Adipose tissue (tissue), 3 donors: ENCODE measurements around the gene MKKS. TPM values are rescaled to one million over a fixed set of nuclear protein-coding genes. Genes with fewer than 3 reads are reported as not detected.

Experiments
- H3K27ac ChIP-seq: one replicate; pipeline ENCODE4 v1.5.1; 2013; ENCODE audit warnings: low read depth, low read length
- WGBS, 3 donors: extraction: QIAGEN DNeasy Blood & Tissue Kit; methylation state at CpG; one replicate each; pipeline ENCODE4 v1.1.7; 2013; 5-methylcytosine and 5-hydroxymethylcytosine counted together
- polyA plus RNA-seq, 3 donors: library from polyadenylated mRNA; stranded (reverse); fragments of 200-250 nt; gene quantifications; one replicate each; pipeline ENCODE4 v1.2.3, GENCODE V29; 2013
- donor health status: healthy with polysubstance abuse.
- donor health status: Bipolar disorder and iron deficiency.
- donor health status: healthy.

The MKKS gene
- polyA plus RNA-seq, 3 donors: 7.4 to 12.8 (median 10.3) TPM

GRCh38 chr20:10352934-10353824 is 80.8 kb downstream of the MKKS start:
- no peak overlapping the region for H3K27ac ChIP-seq
- WGBS, 3 donors: 34 to 39% (median 35%) methylated on average over 6 of the region's 6 CpGs

Other genes starting within 250 kb of the MKKS start
- gene SNAP25, start 215.4 kb downstream of the MKKS start, polyA plus RNA-seq: 10 to 100 TPM in 1 of 3 donors, 1 to 10 TPM in 1, under 1 TPM in 1; 0.46 to 10.1 (median 3.0) TPM
- 1 to 10 TPM in 2 of 3 donors, under 1 TPM in 1; 0.62 to 1.6 (median 1.1) TPM for gene SLX4IP, start 1.1 kb upstream of the MKKS start, polyA plus RNA-seq
- gene JAG1, start 239.8 kb upstream of the MKKS start, polyA plus RNA-seq: 10 to 100 TPM; 11.9 to 39.6 (median 17.9) TPM